Keratinocyte (primary cell): ENCODE results near the gene CUBN.

Source experiments
- EZH2 ChIP-seq: IDR thresholded peaks from one replicate; pipeline ENCODE4 v1.6.1; 2012; ENCODE audit warnings: inconsistent platforms, mild to moderate bottlenecking, low read length, moderate library complexity
- TF ChIP-seq, protein P1 (sequence below), 3 experiments: IDR thresholded peaks in 1 of 3; conservative IDR thresholded peaks in 1 of 3; optimal IDR thresholded peaks in 1 of 3; 2 replicates in 2 of 3; 3 replicates in 1 of 3; pipeline versions ENCODE3 to v1.5.1; 2011; ENCODE audit warnings: low read length in 3 of 3, mild to moderate bottlenecking in 3 of 3, moderate library complexity in 2 of 3, control low read depth in 1 of 3, inconsistent platforms in 1 of 3; ENCODE audit not compliant: insufficient read depth in 2 of 3; ENCODE audit errors: extremely low read depth in 1 of 3

DNA sequence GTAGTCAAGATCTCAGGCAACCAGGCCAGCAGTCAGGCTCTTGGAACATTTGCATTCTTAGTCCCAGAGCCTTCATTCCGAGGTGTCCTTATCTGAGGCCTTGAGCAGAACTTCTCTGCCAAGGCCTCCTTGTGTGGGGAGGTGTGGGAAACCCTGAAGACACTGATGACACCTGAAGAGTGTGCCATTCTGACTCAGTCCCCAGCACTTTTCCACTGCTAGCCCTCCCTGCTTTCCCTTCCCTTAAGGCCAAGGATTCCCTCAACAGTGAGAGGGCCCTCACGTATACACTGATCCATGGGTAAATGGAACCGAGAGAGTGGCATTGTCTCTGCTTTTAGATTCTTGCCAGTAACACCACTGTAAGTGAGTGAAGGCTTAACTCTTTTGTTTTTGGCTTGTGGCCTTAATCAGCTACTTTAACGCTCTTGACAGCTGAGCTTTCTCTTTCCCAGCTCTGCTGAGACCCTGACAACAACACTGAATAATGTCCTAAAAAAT lies 41.6 kb upstream of the CUBN start:
- TF ChIP-seq, protein P1, sequence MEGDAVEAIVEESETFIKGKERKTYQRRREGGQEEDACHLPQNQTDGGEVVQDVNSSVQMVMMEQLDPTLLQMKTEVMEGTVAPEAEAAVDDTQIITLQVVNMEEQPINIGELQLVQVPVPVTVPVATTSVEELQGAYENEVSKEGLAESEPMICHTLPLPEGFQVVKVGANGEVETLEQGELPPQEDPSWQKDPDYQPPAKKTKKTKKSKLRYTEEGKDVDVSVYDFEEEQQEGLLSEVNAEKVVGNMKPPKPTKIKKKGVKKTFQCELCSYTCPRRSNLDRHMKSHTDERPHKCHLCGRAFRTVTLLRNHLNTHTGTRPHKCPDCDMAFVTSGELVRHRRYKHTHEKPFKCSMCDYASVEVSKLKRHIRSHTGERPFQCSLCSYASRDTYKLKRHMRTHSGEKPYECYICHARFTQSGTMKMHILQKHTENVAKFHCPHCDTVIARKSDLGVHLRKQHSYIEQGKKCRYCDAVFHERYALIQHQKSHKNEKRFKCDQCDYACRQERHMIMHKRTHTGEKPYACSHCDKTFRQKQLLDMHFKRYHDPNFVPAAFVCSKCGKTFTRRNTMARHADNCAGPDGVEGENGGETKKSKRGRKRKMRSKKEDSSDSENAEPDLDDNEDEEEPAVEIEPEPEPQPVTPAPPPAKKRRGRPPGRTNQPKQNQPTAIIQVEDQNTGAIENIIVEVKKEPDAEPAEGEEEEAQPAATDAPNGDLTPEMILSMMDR (optimal IDR thresholded peaks at IDR 0.05 in 1 of 3, IDR thresholded peaks at IDR 0.05 in 1 of 3, conservative IDR thresholded peaks at IDR 0.05 in 1 of 3; ENCODE audit: extremely low read depth in 1 of 3, insufficient read depth in 2 of 3, low read length in 3 of 3): no peak
- TF ChIP-seq EZH2: no peak
